ENCODE results near the gene LRP1. TPM values are rescaled to one million over a fixed set of nuclear protein-coding genes. Genes with fewer than 3 reads are reported as not detected.

The LRP1 gene
- total and polyA plus RNA-seq, 2 of the 13 experiments (the other 11 are each of a cell fraction or from before 2014, with no cell fraction given), result 14.7 to 30.8 TPM

DNA sequence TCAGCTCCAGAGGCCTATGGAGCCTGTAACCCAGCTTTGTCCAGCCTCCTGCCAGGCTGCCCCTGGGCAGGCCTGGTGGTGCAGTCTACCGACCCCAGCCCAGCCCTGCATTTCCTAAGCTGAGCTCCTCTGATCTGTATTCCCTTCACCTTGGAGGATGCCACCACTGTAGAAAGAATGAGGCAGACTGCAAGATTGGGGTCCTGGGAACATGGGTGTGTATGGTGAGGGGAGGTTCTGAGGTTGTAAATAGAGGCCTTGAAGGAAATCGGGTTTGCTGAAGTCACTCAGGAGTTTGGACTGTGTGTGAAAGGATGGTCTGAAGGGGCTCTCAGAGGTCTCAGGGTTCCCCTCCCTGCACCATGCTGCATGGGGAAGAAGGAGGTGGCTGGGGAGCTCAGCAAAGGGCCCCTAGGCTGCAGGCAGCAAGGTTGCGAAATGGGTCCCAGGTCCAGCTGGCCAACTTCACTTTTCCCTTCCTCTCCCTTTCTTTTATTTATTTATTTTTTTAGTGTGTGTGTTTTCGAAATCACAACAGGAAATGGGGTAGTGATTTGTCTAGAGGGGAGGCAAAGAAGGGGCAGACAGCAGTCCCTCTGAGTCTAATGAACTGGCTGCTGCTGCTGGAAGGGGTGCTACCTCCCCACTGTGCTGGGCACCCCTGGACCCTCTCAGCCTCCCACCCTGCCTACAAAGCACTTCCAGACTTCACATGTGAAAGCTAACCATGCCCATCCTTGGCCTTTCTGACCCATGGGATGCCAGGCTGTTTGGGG lies 20.4 kb downstream of the LRP1 start (continued):
- TF ChIP-seq ZNF781 (CRISPR knock-in tag; IDR thresholded peaks at IDR 0.05; ENCODE audit: borderline replicate concordance, not compliant biosample characterization), result no peak
- TF ChIP-seq ZNF292 (CRISPR knock-in tag; IDR thresholded peaks at IDR 0.05; ENCODE audit: borderline replicate concordance, low read depth), result no peak
- no peak for TF ChIP-seq RFX1 (IDR thresholded peaks at IDR 0.05)
- TF ChIP-seq SRSF4 (IDR thresholded peaks at IDR 0.05; ENCODE audit: low read depth, low read length, poor library complexity, severe bottlenecking), result no peak
- TF ChIP-seq LCORL (IDR thresholded peaks at IDR 0.05), result no peak
- TF ChIP-seq LCORL (CRISPR knock-in tag; IDR thresholded peaks at IDR 0.05), result peak; percentile 86; the same call in 1 of the 2 replicates
- no peak for TF ChIP-seq SNAPC4 (CRISPR knock-in tag; IDR thresholded peaks at IDR 0.05)
- TF ChIP-seq EP300 (IDR thresholded peaks at IDR 0.05; ENCODE audit: low read depth in 2 of 2, low read length in 2 of 2), result peak in 1 of 2 experiments; percentile 86; a peak in 2 of 4 replicates
- TF ChIP-seq EP300 (CRISPR knock-in tag; IDR thresholded peaks at IDR 0.05; ENCODE audit: borderline replicate concordance), result no peak
- TF ChIP-seq DMAP1 (CRISPR knock-in tag; IDR thresholded peaks at IDR 0.05), result no peak
- TF ChIP-seq AGO2 (optimal IDR thresholded peaks at IDR 0.05; ENCODE audit: low read depth, low read length), result no peak
- TF ChIP-seq ZNF839 (CRISPR knock-in tag; IDR thresholded peaks at IDR 0.05; ENCODE audit: borderline replicate concordance), result no peak
- no peak for TF ChIP-seq KIAA2018 (CRISPR knock-in tag; IDR thresholded peaks at IDR 0.05; ENCODE audit: borderline replicate concordance)
- TF ChIP-seq PPARG (CRISPR knock-in tag; conservative IDR thresholded peaks at IDR 0.05), result peak; percentile 58
- TF ChIP-seq ZC3H13 (CRISPR knock-in tag; IDR thresholded peaks at IDR 0.05), result no peak
- no peak for TF ChIP-seq SIX1 (CRISPR knock-in tag; IDR thresholded peaks at IDR 0.05; ENCODE audit: borderline replicate concordance)
- no peak for TF ChIP-seq ZNF879 (CRISPR knock-in tag; IDR thresholded peaks at IDR 0.05)

Data from HepG2 (cell line).